Measurements from ENCODE around the gene TFF3. TPM values are rescaled to one million over a fixed set of nuclear protein-coding genes. Genes with fewer than 3 reads are reported as not detected.

The TFF3 gene
- total RNA-seq, 1 donor, result not detected

- Histone ChIP-seq H3K79me2 (ENCODE audit: insufficient read depth, low read length) (no peaks in the 10 kb centered on the region), H4K20me1 (ENCODE audit: insufficient read depth, low read length) (no peaks in the 10 kb centered on the region), H3K36me3 (ENCODE audit: insufficient read depth, low read length) (no peaks in the 10 kb centered on the region), H3K4me3 (ENCODE audit: insufficient read depth, low read length) (no peak overlapping the region), H2AFZ (ENCODE audit: low read length) (no peak overlapping the region), H3K4me2 (ENCODE audit: insufficient read depth, low read length) (no peak overlapping the region), H3K9me3 (ENCODE audit: low read depth, low read length) (no peaks in the 10 kb centered on the region), H3K27me3 (ENCODE audit: insufficient read depth, low read length) (no peaks in the 10 kb centered on the region), H3K4me1 (ENCODE audit: insufficient read depth, low read length) (no peaks in the 10 kb centered on the region), H3K27ac (ENCODE audit: low read depth, low read length) (no peak overlapping the region)
- DNase-seq (ENCODE audit: insufficient read length, low spot score, missing footprints), result no peak
- TF ChIP-seq CTCF (IDR thresholded peaks at IDR 0.05; ENCODE audit: extremely low read depth, low read depth, low read length), result no peak
Observed at GRCh38 chr21:42324896-42325295, 9.7 kb upstream of the TFF3 start.

GRCh38 chr21:42321845-42322244, 6.6 kb upstream of the TFF3 start:
- no peak overlapping the region for H3K4me3 ChIP-seq (ENCODE audit: insufficient read depth, low read length)
- no peak for TF ChIP-seq CTCF (IDR thresholded peaks at IDR 0.05; ENCODE audit: extremely low read depth, low read depth, low read length)
- H3K79me2 ChIP-seq (ENCODE audit: insufficient read depth, low read length), result no peaks in the 10 kb centered on the region
- no peaks in the 10 kb centered on the region for H3K27me3 ChIP-seq (ENCODE audit: insufficient read depth, low read length)
- no peak overlapping the region for H3K4me2 ChIP-seq (ENCODE audit: insufficient read depth, low read length)
- H2AFZ ChIP-seq (ENCODE audit: low read length), result no peak overlapping the region
- H4K20me1 ChIP-seq (ENCODE audit: insufficient read depth, low read length), result no peaks in the 10 kb centered on the region
- no peaks in the 10 kb centered on the region for H3K4me1 ChIP-seq (ENCODE audit: insufficient read depth, low read length)
- peak; percentile 21 for DNase-seq (ENCODE audit: insufficient read length, low spot score, missing footprints)
- H3K27ac ChIP-seq (ENCODE audit: low read depth, low read length), result no peak overlapping the region
- H3K36me3 ChIP-seq (ENCODE audit: insufficient read depth, low read length), result no peaks in the 10 kb centered on the region
- H3K9me3 ChIP-seq (ENCODE audit: low read depth, low read length), result no peaks in the 10 kb centered on the region

- peak; percentile 22 for DNase-seq (ENCODE audit: insufficient read length, low spot score, missing footprints)
- H3K4me1 ChIP-seq (ENCODE audit: insufficient read depth, low read length), result no peaks in the 10 kb centered on the region
- H3K4me2 ChIP-seq (ENCODE audit: insufficient read depth, low read length), result no peak overlapping the region
- no peaks in the 10 kb centered on the region for H4K20me1 ChIP-seq (ENCODE audit: insufficient read depth, low read length)
- no peaks in the 10 kb centered on the region for H3K79me2 ChIP-seq (ENCODE audit: insufficient read depth, low read length)
- TF ChIP-seq CTCF (IDR thresholded peaks at IDR 0.05; ENCODE audit: extremely low read depth, low read depth, low read length), result no peak
- H3K27me3 ChIP-seq (ENCODE audit: insufficient read depth, low read length), result no peaks in the 10 kb centered on the region
- H3K27ac ChIP-seq (ENCODE audit: low read depth, low read length), result no peak overlapping the region
- H3K9me3 ChIP-seq (ENCODE audit: low read depth, low read length), result no peaks in the 10 kb centered on the region
- no peaks in the 10 kb centered on the region for H3K36me3 ChIP-seq (ENCODE audit: insufficient read depth, low read length)
- H3K4me3 ChIP-seq (ENCODE audit: insufficient read depth, low read length), result no peak overlapping the region
- no peak overlapping the region for H2AFZ ChIP-seq (ENCODE audit: low read length)
Observed at GRCh38 chr21:42321231-42321630, 6.0 kb upstream of the TFF3 start.

- Histone ChIP-seq H3K36me3 (ENCODE audit: insufficient read depth, low read length) (no peaks in the 10 kb centered on the region), H3K27ac (ENCODE audit: low read depth, low read length) (no peak overlapping the region), H4K20me1 (ENCODE audit: insufficient read depth, low read length) (no peaks in the 10 kb centered on the region), H3K9me3 (ENCODE audit: low read depth, low read length) (no peaks in the 10 kb centered on the region), H3K4me3 (ENCODE audit: insufficient read depth, low read length) (no peak overlapping the region), H2AFZ (ENCODE audit: low read length) (no peak overlapping the region), H3K79me2 (ENCODE audit: insufficient read depth, low read length) (no peaks in the 10 kb centered on the region), H3K4me2 (ENCODE audit: insufficient read depth, low read length) (no peak overlapping the region), H3K4me1 (ENCODE audit: insufficient read depth, low read length) (no peaks in the 10 kb centered on the region), H3K27me3 (ENCODE audit: insufficient read depth, low read length) (no peaks in the 10 kb centered on the region)
- no peak for TF ChIP-seq CTCF (IDR thresholded peaks at IDR 0.05; ENCODE audit: extremely low read depth, low read depth, low read length)
- DNase-seq (ENCODE audit: insufficient read length, low spot score, missing footprints), result no peak
Observed at GRCh38 chr21:42320791-42321190, 5.6 kb upstream of the TFF3 start.
